ENCODE measurements around the gene CYTH3. TPM values are rescaled to one million over a fixed set of nuclear protein-coding genes. Genes with fewer than 3 reads are reported as not detected.
A peak's percentile ranks its signal among the peaks of the same experiment; 100 is the strongest.

CYTH3 gene
- total and polyA plus RNA-seq, 2 of the 8 experiments (the other 6 are each of a cell fraction or from before 2014, with no cell fraction given) = 10.3 to 11.9 TPM

DNA sequence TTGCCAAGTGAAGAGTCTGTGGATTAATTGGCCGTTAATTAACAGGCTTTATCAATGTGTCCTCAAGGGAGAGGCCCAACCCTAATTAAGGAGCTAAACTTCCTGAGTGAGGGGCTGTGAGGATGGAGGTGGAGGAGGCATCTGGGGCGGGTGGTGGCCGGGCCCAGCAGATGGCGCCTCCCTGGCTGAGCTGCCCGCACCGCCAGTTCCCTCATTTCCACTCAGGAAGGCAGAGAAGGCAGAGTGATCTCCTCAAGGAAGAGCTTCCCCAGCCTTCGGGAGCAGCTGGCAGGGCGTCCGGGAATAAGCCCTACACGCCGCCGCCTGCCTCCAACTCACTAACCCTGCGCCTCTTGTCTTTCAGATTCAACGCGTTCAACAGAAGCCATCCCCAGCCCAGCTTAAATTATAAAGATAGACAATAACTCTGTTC, 112.2 kb downstream of the CYTH3 start:
- H3K4me2 ChIP-seq (ENCODE audit: insufficient read depth in 1 of 2, low read depth in 2 of 2, low read length in 2 of 2) = no peak overlapping the region
- no peak overlapping the region for H3K14ac ChIP-seq (ENCODE audit: insufficient read length)
- H4K91ac ChIP-seq (replicated peaks; ENCODE audit: insufficient read length, low read length) = no peak overlapping the region
- H2AFZ ChIP-seq (ENCODE audit: low read length) = no peak overlapping the region
- H3K56ac ChIP-seq (replicated peaks; ENCODE audit: insufficient read length, low read depth, low read length) = no peak overlapping the region
- H2BK120ac ChIP-seq (replicated peaks; ENCODE audit: low read depth, low read length) = no peak overlapping the region
- peak in 1 of 2 experiments; percentile 60 for DNase-seq (ENCODE audit: low read depth in 1 of 2, low spot score in 2 of 2)
- no peak overlapping the region for H3K4ac ChIP-seq (replicated peaks; ENCODE audit: insufficient read length, low read depth, low read length)
- no peak overlapping the region for H3K23ac ChIP-seq (ENCODE audit: insufficient read length)
- no peak overlapping the region for H3K4me3 ChIP-seq (ENCODE audit: extremely low read depth in 1 of 4, insufficient read depth in 2 of 4, low read depth in 3 of 4, low read length in 4 of 4)
- 59% methylated on average over 15 of the region's 15 CpGs; no CpG with 5 or more reads in 1 of the 2 experiments for WGBS, 2 experiments (ENCODE audit: extremely low coverage in 1 of 2, insufficient coverage in 1 of 2, insufficient read length in 1 of 2, insufficient replicate concordance in 2 of 2, low coverage in 1 of 2, low lambda C conversion rate in 2 of 2, missing lambda C conversion rate in 1 of 2)
- H2BK15ac ChIP-seq (ENCODE audit: low read length) = no peak overlapping the region
- ChIA-PET CTCF (ENCODE audit: partially characterized antibody) (interaction anchor here (0.6 to 4.2 kb wide), 31 partner anchors 9 to 305 kb away, joined by 3 to 103 read pairs (median 4); no protein-coding TSS in a partner anchor), POLR2A (ENCODE audit: partially characterized antibody) (interaction anchor here (0.7 to 1.3 kb wide), 5 partner anchors 9 to 287 kb away, joined by 3 to 8 read pairs (median 4); partner anchors contain the start of gene DAGLB)
- H3K79me1 ChIP-seq (ENCODE audit: low read depth, low read length) = no peaks in the 10 kb centered on the region; the same call in 1 of the 2 replicates
- no peak overlapping the region for H2BK12ac ChIP-seq (ENCODE audit: low read depth, low read length)
- no peak overlapping the region for H3K18ac ChIP-seq (ENCODE audit: extremely low read depth, low read length)
- no peak overlapping the region for H4K5ac ChIP-seq (ENCODE audit: insufficient read length, low read depth, low read length)
- TF ChIP-seq RAD21 (IDR thresholded peaks at IDR 0.05 in 1 of 2, conservative IDR thresholded peaks at IDR 0.05 in 1 of 2; ENCODE audit: low read depth in 2 of 2, low read length in 2 of 2) (peak; percentile 64 to 72), POLR2AphosphoS5 (IDR thresholded peaks at IDR 0.05; ENCODE audit: low read depth, low read length) (no peak), KDM5A (IDR thresholded peaks at IDR 0.05; ENCODE audit: low read length) (no peak)
- TF ChIP-seq, protein P1, sequence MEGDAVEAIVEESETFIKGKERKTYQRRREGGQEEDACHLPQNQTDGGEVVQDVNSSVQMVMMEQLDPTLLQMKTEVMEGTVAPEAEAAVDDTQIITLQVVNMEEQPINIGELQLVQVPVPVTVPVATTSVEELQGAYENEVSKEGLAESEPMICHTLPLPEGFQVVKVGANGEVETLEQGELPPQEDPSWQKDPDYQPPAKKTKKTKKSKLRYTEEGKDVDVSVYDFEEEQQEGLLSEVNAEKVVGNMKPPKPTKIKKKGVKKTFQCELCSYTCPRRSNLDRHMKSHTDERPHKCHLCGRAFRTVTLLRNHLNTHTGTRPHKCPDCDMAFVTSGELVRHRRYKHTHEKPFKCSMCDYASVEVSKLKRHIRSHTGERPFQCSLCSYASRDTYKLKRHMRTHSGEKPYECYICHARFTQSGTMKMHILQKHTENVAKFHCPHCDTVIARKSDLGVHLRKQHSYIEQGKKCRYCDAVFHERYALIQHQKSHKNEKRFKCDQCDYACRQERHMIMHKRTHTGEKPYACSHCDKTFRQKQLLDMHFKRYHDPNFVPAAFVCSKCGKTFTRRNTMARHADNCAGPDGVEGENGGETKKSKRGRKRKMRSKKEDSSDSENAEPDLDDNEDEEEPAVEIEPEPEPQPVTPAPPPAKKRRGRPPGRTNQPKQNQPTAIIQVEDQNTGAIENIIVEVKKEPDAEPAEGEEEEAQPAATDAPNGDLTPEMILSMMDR (IDR thresholded peaks at IDR 0.05; ENCODE audit: control extremely low read depth in 1 of 3, insufficient read depth in 1 of 3, low read depth in 1 of 3, low read length in 3 of 3) = peak; percentile 70 to 74 (median 73)
- no peaks in the 10 kb centered on the region for H3K9me3 ChIP-seq (ENCODE audit: insufficient read depth in 2 of 2, low read depth in 1 of 2, low read length in 1 of 2)
- H3K27ac ChIP-seq (ENCODE audit: low read depth, low read length) = no peak overlapping the region
- H3K36me3 ChIP-seq (ENCODE audit: control insufficient read depth in 2 of 4, insufficient read depth in 4 of 4, low read length in 3 of 4) = peaks cover 6 to 28% (median 15%) of the 10 kb centered on the region in 4 experiments; a peak in 6 of 8 replicates
- H3K9ac ChIP-seq (replicated peaks in 1 of 4; ENCODE audit: extremely low read depth in 1 of 4, low read depth in 3 of 4, low read length in 3 of 4) = no peak overlapping the region
- FAIRE-seq = no peak
- H3K79me2 ChIP-seq (ENCODE audit: control insufficient read depth in 1 of 2, insufficient read depth in 2 of 2, low read length in 2 of 2) = no peaks in the 10 kb centered on the region
- no peak overlapping the region for H2BK5ac ChIP-seq (ENCODE audit: low read depth, low read length)
- H4K20me1 ChIP-seq (replicated peaks in 1 of 2; ENCODE audit: control insufficient read depth in 1 of 2, insufficient read depth in 2 of 2, low read length in 2 of 2) = peaks cover 0 to 7% of the 10 kb centered on the region in 2 experiments
- H2BK20ac ChIP-seq (ENCODE audit: low read length) = no peak overlapping the region
- H3K27me3 ChIP-seq (replicated peaks in 1 of 4; ENCODE audit: control insufficient read depth in 3 of 4, extremely low read depth in 1 of 4, insufficient read depth in 3 of 4, low read length in 3 of 4) = no peaks in the 10 kb centered on the region
- H2AK5ac ChIP-seq (ENCODE audit: low read depth, low read length) = no peak overlapping the region
- H4K8ac ChIP-seq (ENCODE audit: extremely low read depth, insufficient read depth, low read length) = no peak overlapping the region
- no peaks in the 10 kb centered on the region for H3K23me2 ChIP-seq (ENCODE audit: low read depth, low read length)
- peaks cover 0 to 2% (median under 1%) of the 10 kb centered on the region in 4 experiments; a peak in 1 of 7 replicates for H3K4me1 ChIP-seq (replicated peaks in 1 of 4; ENCODE audit: control insufficient read depth in 3 of 4, insufficient read depth in 4 of 4, low read length in 3 of 4)

Data from H1 (cell line).